GM19324 (cell line): Measurements from ENCODE around the gene LDLRAP1.

Experiments
- ATAC-seq: cut with Tn5 transposase; IDR thresholded peaks from one replicate; pipeline ENCODE4 v1.9.1; 2021; ENCODE audit warnings: mild to moderate bottlenecking, moderate library complexity; ENCODE audit not compliant: unreplicated experiment, low FRiP score

Gene LDLRAP1

DNA sequence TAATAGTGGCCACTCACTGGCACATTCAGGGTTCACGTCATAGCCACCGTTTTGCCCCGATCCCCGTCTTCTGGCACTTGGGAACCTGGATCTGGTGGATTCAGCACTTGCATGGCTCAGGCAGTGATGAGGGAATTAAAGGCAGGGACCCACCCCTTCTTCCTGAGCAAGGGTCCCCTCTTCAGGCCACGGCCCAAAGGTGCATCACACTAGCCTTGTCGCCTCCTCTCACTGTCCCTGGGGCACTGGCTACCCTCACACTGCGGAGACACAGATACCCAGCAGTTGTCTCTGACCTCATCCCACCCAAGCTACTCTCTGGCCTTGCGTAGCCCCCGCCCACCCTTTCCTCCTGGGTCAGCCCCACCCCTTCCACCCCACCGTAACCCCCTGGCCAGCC is 19.9 kb upstream of the LDLRAP1 start:
- no peak for ATAC-seq

DNA sequence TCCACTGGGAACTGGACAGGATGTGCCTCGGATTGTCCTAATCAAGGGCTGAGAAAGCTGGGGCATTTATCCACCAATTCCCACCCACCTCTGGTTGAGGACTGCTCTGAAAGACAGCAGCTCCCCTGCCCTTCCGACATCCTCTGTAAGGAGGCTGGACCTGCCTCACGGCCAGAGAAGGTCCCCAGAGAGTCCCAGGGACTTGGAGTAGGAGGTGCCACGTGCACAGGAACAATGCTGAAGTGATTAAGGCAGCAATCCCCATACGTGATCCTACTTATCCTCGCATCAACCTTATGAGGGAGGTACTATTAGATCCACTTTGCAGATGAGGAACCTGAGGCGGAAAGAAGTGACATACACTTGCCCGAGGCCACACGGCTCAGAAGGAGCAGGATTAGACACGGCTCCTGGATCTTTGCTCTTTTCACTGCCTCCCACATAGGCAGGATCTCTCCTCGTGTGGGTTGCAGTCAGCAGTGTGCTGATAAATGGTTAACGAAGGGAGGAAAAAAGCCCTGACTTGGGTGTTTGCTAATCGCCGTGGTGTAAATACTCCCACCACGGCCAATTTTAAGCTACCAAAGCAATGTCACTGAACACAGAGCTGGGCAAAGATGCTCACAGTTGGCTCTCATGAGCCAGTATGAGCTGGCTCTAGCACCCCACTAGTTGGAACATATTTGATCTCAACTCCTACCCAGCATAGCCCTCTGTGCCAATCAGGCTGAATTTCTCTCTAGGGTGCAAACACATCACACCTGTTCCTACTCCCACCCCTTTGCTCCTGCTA is 18.6 kb upstream of the LDLRAP1 start:
- no peak for ATAC-seq

DNA sequence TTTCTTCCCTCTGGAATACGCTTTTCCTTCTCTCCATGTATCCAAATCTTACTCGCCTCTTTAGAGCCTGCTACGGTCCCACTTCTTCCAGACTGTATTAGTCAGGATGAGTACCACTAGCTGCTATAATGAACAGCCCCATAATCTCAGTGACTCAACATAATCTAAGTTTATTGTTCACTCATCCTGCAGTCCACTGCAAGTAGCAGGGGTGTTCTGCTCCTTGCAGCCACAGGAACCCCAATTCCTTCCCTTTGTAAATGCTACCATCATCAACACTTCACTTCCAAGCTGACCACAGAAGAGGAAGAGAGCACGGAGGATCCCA is 18.1 kb upstream of the LDLRAP1 start:
- ATAC-seq: no peak

DNA sequence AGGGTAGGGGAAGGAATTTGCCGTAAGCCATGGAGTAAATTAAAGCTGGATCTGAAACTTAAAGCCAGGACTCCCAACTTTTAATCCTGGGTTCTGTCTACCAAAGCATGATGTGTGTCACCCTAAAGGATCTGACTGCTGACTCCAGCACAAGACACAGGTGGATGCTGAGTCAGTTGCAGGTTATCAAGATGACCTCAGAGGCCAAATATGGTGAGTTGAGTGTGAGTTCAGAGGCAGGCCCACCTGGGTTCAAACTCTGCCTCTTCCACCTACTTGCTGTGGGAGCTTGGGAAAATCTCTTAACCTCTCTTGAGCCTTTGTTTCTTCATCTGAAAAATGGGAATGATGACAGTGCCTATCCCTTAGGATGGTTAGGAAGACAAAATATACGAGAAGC is 16.7 kb upstream of the LDLRAP1 start:
- no peak for ATAC-seq

DNA sequence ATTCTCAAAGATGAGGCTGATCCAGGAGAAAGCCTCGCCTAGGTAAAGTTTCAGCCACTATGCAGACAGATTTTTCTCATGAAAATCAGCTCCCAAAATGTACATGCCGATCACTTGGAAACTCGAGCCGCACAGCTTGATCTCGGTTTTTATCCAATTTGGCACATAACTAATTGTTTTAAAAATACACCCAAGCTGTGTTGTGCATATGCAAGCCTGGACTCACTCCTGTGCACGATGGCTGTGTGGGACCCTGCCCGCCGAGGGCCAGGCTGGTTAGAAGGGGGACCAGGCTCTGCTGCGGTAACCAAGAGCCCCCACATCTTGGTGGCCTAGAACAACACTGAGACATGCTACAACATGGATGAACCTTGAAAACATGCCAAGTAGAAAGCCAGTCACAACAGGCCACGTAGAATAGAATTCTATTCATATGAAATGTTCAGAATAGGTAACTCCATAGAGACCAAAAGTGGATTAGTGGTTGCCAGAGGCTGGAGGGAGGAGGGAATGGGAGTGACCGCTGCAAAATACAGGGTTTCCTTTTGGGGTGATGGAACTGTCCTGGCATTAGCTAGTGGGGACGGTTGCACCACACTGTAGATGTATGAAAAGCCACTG is 16.1 kb upstream of the LDLRAP1 start:
- no peak for ATAC-seq

DNA sequence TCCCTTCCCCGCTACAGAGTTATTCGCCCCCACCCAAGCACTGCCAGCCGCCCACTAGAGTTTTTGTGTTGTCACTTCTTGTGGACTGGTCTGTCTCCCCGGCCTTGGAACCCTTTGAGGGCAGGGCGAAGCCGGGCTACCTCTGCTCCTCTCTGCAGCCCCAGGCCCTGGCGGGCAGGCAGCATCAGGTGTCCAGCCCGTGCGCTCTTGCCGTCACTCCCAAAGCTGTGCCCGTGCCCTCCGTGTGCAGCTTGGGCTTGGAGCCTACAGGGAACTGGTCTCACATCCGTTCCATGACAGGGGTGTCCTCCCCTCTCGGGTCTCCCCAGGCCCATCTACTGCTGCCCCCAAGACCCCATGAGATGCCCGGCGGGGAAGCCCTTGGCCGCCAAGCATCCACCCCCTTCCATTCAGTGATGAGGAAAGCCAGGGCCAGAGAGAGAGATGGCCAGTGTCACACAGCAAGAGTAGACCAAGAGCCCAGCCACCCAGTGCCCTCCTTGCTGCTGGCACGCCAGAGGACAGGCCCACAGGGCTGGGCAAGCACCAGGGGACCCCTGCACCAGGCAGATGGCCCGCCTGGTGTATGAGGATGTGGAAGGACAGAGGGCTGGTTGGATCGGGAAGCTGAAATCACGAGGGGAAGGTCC is 15.3 kb upstream of the LDLRAP1 start:
- ATAC-seq: no peak

DNA sequence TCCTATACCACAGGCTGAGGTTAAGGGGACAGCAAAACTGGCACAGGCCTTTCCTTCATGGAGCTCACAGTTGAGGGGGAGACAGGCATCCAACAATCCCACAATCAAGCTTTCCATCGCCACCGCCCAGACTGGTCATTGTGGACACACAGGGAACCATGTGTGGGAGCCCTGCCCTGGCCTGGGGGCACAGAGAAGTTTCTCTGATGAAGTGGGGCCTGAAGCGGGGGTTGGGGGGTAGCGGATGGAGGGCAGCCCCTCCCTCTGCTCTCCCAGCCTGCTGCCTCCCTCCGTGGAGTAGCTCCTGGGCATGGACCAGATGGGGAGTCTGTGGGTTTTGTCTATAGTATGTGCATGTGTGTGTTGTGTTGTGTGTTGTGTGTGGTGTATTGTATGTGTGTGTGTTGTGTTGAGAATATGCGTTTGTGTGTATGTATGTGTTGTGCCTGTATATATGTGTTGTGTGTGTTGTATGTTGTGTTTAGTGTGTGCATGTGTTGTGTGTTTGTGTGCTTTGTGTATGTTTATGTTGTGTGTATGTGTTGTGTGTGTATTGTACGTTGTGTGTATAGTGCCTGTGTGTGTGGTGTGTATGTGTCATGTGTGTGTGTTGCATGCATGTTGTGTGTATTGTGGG is 14.4 kb upstream of the LDLRAP1 start:
- no peak for ATAC-seq

DNA sequence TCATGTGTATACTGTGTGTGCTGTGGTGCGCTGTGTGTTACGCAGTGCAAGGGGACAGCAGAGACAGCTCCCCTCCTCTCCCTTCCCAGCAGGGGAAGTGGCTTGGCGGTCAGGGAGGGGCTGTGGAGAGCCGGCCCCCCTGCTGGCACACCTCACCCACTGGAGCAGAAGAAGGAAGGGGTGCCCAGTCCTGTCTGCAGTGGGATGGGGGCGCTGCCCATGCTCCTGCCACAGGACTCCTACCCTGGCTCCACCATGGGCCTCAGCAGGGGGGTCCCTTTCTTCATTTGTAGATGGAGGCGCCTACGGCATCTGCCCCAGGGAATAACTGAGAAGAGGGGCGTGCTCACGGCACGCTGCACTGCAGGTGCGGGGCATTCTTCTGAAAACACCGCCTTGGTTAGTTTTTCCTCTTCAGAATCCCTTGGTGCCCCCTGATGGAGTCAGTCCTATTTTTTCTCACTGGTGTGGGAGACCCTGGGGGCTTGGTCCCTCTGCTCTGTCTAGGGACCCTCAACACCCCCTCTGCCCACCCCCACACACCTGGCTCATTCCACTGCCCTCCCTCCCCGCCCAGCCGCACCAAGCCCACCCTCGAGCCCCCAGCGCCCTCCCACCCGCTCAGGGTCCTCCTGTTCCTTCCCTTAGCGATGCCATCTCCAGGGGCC is 13.8 kb upstream of the LDLRAP1 start:
- no peak for ATAC-seq

DNA sequence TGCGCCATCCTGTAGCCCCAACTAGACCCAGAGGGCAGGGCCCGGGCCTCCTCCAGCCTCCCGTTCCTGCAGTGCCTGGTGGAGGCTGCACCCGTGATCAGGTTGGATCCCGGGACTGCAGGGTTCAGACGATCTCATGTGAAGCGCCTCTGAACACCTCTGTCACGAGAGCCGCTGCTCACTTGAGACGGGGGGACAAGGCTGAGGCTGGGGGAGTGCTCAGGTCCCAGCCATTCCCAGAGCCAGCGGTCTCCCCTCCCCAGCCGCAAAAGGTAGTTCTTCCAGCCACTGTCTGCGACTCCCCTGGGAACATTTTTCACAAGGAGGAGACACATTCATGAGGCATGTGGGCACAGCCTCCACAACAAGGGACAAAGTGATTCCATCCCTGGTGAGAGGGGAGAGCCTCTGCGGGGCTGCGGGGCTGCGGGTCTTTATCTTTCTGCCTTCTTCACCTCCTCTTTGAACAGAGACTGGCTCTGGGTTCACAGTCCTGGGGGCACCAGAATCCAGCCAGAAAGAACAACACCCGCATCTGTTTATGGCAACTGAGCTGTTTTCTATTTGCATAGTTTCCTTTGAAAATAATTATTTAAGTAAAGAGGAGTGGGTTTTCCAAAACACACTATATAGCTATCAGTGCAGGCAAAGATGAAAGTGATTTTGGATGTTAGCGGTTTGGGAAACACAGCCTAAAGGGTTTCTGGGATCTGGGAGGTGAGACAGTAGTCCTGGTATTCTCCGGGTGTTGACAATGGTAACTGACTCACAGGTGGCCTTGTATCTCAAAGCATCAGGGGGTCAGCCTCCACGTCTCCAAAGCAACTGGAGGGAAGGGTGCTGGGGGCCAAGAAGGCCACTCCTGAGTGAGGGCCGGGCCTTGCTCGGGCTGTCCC is 13.0 kb upstream of the LDLRAP1 start:
- no peak for ATAC-seq

DNA sequence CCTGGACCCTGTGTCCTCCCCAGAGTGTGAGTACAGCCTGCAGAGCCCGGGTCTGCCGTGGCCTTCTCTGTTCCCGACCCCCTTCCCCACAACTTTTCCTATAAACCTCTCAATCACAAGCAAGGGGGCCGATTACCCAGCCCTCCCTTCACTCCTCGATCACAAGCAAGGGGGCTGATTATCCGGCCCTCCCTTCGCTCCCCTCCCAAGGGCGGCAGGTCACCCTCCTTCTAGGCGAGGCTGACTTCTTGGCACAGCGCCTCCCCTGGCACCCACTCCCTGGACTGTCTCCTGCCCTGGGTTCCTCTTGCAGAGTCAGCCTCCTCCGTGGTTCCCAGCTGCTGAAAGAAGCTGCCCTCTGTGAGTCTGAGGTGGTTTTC is 12.3 kb upstream of the LDLRAP1 start:
- ATAC-seq: no peak

DNA sequence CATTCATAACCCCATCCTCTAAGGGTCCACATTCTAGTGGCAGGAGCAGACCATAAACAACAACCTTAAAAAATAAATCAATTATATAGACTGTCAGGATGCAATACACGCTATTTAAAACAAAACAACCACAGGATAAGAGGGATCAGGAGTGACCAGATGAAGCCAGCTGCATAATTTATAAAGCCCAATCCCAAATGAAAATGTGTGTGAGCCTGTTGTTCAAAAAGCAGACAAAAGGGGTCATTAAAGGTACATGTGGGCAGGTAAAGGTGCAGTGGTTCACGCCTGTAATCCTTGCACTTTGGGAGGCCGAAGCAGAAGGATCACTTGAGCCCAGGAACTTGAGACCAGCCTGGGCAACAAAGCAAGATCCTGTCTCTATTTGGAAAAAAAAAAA is 10.4 kb upstream of the LDLRAP1 start:
- ATAC-seq: no peak

DNA sequence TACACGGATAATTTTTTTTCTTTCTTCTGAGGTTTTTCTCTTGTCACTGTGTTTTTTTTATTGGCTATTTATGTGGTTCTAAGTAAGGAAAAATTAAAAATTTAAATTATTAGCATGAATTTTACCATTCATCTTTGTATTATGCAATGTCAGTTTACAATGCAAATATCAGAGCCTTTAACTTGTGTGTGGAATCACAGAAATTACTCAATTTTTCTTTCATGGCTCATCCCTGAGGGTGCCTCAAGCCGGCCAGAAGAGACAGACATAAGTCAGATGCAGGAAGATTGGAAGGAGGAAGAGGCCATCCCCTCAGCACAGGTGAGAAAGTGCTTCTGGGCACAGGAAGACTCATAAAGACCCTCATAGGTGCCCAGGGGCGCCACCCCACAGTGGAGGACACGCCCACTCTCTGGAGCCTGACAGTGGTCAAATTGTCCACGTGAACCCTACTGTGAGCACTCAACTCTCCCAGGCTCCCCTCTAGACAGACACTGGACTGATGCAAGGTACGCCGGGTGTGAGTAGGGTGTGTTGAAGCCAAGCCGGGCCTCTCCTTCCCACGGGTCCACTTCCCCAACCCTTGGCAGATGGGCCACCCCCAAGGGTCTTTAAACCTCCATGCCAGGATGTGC is 9.5 kb upstream of the LDLRAP1 start:
- no peak for ATAC-seq

DNA sequence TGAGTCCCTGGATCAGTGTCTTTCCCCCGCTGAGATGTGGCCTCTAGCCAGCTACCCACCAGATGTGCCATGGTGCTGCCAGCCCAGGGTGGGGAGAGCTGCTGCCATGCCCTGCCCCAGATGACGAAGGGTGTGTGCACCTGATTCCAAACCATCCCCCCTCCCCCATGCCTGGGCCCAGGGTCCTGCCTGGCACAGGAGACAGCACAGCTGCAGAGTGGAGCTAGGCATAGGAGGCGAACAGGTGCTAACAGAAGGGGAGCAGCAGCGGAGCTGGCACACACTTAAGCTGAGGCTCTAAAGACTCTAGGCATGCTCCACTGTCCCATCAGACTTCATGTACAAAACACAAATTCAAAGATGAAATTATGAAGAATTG is 9.0 kb upstream of the LDLRAP1 start:
- ATAC-seq: no peak

DNA sequence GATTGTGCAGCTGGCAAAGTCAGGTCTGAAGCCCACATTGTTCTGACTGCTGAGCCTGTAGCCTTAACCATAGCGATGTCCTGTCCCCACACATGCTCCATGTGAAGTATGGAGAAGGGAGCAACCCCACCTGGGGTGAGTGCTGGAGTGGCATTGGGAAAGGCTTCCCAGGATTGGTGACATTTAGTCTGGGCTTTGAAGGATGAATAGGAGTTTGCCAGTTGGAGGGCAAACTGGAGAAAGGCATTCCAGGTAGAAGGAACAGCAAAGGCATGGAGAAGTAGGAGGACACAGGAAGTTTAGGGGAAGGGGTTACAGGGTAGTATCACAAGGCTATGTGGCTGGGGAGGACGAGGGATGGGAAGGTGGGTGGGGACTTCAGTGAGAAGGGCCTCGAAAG is 7.3 kb upstream of the LDLRAP1 start:
- no peak for ATAC-seq

DNA sequence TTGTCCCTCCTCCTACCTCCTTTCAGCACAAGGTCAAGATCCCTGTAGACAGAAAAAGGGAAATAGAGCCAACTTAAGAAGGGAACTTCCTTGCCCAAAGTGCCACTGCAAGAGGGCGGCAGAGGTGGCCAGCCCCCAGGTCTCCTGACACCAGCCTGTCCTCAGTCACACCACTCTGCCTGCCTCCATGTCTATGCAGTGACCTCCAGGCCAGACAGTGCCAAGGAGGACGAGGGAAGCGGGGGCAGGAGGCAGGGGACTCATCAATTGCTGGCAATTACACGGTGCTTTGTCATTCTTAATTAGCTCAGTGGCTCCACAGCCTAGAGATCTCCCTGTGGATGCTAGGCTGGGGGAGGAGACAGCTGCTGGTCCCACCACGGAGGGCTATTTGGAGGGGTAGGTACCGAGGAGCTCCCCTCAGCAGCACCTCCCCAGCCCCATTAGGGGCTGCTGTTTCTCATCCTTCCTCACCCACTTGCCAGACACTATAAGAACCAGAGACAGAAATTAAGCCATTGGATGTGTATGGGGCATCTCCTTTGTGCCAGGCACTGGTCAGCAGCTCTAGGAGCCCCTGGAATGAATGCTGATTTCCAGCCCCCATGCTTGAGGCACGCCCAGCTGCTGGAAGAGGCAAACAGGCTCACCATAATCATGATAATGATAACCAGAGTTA is 6.1 kb upstream of the LDLRAP1 start:
- ATAC-seq: no peak

DNA sequence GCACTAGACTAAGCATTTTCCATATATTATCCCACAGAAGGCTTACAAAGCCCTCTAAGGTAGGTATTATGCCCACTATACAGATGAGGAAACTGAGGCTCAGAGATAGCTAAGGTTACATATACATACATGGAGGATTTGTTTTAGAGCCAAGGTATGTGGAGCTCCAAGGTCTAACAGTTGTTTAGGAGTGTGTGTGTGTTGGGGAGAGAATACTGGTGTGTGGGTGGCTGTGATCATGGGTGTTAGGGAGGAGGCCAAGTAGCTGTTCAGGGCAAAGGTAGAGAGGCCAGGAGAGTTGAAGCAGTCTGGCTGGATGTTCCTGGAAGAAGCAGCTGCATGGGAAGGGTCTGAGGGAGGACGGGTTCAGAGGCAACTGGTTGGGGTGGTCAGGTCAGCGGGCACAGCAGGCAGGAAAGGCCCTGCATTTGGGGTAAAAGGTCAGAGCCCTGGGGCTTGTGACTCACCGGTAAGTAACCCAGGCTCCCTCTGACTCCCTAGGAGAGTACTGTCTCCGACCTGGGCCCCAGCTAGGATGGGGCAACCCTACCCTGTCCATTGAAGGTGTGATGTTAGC is 5.1 kb upstream of the LDLRAP1 start:
- ATAC-seq: no peak

DNA sequence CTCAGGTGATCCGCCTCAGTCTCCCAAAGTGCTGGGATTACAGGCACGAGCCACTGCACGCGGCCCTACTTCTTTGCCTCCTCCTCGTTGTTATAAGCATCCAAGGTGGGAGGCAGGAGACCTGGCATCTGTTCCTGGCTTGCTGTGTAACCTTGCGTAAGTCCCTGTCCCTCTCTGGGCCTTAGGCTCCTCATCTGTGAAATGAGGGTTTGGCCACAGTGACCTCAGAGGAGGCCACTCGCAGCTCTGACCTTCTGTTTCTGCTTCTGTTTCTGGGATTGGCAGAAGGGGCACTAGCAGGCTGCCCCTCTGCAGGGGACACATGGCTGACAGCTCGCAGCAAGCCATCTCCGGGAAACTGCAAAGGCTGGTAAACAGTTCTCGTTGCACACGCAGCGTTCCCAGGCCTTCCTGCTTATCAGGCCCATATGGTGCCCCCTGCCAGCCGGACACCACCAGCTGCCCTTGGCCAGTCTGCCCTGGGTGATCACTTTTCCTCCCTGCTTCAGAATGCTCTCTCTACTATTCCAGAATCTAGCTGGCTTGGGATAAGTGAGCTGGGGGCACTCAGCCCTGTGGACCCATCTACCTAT is 2.6 kb upstream of the LDLRAP1 start:
- no peak for ATAC-seq

DNA sequence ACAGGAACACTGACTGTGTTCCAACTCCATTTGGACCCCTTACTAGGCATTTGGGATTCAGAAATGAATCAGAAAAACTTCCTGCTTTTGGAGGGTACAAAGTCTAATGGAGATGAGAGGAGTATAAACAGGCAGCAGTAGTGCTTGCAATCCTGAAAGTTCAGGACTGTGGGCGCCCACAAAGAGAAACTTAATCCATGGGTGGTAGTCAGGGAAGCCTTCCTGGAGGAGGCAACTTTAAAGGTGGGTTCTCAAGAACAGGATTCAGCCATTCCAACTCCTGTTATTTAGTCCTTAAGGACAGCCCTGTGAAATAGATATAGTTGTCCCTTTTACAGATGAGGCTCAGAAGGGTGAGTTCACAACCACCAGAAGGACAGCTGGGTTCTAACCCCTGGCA is 2.0 kb upstream of the LDLRAP1 start:
- no peak for ATAC-seq
